Cardiac ventricle fibroblast (primary cell): ENCODE measurements around the gene TMEM219. TPM values are rescaled to one million over a fixed set of nuclear protein-coding genes. Genes with fewer than 3 reads are reported as not detected.

ENCODE experiments used
- total RNA-seq: library from RNA; depleted of rRNA; stranded (reverse); fragments of >200 nt; gene quantifications from 2 replicates; pipeline ENCODE4 v1.2.3, GENCODE V29; 2015

The TMEM219 gene, protein sequence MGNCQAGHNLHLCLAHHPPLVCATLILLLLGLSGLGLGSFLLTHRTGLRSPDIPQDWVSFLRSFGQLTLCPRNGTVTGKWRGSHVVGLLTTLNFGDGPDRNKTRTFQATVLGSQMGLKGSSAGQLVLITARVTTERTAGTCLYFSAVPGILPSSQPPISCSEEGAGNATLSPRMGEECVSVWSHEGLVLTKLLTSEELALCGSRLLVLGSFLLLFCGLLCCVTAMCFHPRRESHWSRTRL
- total RNA-seq: 104 and 105 TPM in 2 replicates

DNA sequence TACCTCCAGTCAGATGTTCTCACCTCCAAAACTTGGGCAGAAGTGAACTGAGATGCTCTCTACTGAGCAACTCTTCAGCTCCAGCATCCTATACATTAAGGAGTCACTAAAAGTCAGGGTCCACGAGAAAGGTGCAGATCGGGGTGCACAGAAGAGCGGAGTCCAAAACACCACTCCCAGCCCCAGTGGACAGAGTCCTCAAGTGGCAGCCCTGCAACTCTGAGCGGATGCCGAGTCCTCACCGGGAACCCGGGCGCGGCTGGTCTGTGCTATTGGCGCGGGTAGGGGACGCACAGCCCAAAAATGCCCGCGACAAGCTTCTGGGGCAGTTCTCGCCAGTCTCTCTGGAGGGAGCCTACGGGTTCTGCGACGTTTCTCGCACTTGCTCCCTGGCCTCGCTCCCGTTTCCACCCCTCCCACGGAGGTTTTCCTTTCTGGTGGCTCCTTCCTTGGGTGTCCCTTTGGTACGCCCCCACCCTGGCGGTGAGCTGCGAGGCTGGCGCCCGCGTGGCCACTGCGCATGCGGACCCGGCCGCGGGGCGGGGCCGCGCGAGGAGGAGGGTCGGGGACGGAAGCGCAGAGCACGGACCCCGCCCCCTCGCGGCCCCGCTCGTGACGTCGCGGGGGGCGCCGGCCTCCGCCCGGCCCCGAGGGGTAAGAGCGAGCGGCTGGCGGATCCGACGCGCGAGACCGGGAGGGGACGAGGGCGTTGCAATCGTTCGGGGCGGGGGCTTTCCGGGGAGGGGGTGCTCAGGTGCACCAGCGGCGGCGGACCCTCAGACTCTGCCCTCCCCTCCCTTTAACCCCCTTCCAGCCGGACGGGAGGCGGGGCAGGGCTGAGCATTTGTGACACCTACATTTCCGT is at the start of gene TMEM219:
Gene TMEM219 (plus strand): TSS at position 601 of the 865 bp plus-strand sequence. CDS start 1,065 bp downstream, outside the sequence.

DNA sequence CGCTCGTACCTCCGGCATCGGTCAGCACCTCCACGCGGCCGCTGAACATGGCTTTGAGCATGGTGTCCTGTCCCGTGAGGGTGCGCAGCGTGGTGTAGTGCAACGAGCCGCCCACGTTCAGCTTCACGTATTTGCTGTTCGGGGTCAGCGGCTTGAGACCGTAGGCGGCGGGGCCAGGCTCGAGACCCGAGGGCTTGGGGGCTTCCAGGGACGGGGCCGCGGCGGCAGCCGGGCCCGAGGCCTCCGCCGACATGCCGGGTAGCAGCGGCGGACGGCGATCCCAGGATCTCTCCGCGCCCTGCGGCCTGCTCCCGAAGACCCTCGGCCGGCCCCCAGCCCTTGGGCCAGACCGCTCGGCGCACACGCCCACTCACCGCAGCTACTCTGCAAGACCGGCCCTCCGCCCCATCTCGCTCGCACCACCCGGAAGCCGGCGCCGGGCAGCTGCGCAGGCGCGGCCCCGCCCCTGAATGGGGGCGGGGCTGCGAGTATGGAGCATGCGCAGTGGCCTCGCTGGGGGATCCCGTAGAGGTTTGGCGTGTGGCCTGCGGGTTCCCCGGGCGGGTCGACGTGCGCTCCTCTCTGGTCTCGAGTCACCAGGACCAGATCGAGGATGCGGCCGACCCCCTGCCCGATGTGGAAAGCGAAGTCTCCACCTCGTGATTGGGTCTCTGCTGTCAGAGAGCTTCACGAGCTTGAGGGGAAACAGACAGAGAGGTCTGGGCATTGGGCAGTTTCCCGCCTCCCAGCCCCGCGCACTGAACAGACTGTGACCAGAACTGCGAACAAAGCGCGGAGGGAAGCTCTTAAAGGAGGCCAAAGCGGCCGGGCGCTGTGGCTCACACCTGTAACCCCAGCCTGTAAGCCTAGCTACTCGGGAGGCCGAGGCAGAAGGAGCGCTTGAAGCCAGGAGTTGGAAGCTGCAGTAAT is 35.8 kb upstream of the TMEM219 start, which contains the start of gene KCTD13:
Gene KCTD13 (minus strand): TSS at position 446 of the 930 bp plus-strand sequence. CDS start 193 bp downstream, at position 253.

DNA sequence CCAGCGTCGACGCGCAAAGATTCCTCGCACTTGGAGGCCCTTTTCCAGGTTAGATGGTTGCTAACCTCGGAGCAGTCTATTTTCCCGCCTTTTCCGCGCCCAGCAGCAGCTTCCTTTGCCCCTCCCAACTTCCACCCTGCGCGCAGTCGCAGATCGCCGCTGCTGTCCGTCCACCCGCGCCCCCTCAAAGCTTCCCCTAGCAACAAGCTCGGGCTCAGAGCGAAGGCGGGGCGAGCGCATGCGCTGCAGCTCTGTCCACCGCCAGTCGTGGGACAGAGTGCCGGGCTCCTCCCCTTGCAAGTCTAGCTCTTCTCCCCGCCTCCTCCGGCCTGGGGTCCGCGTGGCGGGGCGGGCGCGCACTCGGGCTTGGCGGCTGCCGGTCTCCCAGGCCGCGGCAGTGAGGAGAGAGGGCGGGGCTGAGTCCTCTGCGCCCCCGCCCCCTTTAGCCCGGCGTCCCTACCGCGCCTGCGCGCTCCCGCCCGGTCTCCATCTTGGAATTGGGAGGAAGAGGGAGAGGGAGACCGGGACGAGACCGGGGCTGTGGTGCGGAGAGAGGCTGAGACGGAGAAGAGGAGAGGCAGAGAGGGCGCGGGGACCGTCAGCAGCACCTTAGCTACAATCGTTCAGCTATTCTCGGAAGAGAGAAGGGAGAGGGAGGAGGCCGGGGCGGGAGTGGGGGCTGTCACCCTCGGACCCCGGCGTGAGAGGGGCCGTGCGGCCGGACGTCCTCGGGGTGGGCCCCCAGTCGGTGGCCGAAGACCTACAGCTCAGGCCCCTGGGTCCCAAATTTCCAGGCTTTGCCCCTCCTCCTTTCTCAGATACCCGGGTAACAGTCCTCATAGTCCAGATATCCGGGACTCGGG is 11.7 kb downstream of the TMEM219 start, which contains the start of gene TAOK2:
Gene TAOK2 (plus strand): TSS at position 485 of the 863 bp plus-strand sequence. CDS start 3,905 bp downstream, outside the sequence.

DNA sequence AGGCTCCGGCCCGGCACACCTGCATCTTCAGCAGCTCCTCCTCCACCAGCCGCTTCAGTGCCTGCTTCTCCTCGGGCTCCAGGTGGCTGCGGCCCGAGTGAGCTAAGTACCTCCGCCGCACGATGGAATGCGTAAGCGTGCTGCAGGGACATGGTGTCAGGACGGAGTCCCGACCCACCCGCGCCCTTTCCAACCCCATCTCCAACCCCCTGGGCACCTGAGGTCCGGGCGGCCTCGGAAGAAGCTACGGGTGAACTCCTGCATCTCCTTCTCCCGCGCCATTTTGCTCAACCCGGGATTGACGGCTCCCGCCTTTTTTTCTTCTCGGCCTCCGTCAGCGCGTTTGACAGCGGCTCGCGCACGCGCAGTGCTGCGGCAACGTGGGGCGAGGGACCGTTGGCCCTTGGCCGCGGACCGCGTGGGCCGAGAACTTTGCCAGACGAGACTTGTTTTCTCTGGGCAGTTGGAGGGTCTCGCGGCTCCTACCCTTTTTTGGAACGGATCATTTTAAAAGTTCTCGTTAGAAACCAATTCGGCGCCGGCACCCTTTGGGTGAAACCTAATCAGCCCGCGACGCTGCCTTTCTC is 33.5 kb downstream of the TMEM219 start, which contains the start of gene HIRIP3:
Gene HIRIP3 (minus strand): TSS at position 294 of the 587 bp plus-strand sequence. CDS start 12 bp downstream, at position 282.

DNA sequence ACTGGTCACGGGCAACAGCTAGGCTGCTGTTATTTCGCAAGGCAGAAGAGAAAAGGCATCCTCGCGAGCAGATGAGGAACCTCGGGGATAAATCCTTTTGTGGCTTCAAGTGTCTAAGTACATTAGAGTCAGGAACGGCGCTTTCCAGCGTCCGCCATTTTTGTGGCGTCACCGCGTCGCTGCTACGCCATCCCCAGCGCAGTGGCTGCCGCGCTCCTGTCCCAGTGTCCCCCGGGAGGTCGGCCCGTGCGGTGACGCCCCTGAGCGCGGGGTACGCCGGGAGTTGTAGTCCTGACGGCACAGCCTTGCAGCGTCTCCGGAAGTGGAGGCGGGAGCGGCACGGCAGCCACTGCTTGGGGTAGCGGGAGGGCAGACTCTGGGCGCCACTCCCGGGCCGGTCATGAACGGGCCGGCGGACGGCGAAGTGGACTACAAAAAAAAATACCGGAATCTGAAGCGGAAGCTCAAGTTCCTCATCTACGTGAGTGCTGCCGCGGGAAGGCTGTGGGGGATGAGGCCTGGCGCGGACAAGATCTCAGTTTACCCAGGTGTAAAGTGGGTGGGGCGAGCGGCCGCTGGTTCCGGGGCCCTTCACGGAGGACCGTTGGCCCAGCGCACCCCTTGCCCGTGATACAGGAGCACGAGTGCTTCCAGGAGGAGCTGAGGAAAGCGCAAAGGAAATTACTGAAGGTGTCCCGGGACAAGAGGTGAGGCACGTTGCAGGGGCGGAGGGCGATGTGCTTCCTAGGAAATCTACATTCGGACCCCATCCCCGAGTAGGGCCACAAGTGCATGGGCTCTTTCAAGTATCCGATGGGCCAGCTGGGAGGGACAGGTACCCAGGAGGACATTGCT is 34.3 kb downstream of the TMEM219 start, which contains the start of gene INO80E:
Gene INO80E (plus strand): TSS at position 331 of the 855 bp plus-strand sequence. CDS start 70 bp downstream, at position 401.

DNA sequence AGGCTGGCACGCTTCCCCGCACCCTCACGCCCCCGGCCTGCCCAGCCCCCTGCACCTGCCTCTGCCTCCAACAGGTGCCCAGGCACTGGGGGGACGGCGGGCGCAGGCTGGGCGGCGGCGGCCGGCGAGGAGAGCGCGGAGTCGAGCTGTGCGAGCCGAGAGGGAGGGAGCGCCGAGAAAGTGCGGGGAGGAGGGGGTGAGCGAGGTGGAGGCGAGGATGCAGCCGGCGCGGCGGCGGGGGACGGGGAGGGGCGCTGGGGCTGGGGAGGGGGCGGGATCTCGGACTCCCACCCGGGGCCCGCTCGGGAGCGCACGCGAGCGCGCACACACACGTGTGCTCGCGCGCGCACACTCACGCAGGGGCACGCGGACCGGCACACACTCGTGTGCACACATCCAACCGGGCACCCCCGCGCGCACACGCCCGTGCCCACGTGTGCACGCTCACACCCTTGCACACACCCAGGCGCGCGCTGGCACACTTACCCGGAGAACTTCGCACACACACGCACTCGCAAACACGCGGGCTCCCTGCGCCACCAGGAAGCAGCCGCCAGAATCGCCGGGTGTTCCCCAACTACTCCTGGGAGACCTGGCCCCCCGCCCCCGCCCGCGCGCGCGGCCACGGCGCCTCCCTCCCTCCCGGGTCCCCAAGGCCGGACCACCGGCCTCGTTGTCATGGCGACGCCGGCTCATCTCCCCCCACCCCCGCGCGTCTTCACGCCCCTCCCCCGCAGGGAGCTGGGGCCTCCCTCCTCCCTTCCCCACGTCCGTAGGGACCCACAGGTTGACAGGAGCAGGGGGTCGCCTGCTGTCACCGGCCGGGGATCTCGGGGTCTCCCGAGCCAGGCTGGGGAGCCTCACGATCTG is 49.2 kb downstream of the TMEM219 start, which contains the start of gene DOC2A:
Gene DOC2A (minus strand): TSS at position 184 of the 870 bp plus-strand sequence. CDS start 805 bp downstream, outside the sequence.

Other genes starting within 250 kb of the TMEM219 start
- not detected in 2 replicates for gene C16orf54, start 216.1 kb upstream of the TMEM219 start, total RNA-seq
- gene ZG16, start 183.8 kb upstream of the TMEM219 start, total RNA-seq: not detected in 2 replicates
- 13.0 and 13.5 TPM in 2 replicates for gene KIF22, start 171.3 kb upstream of the TMEM219 start, total RNA-seq
- 95.2 and 108 TPM in 2 replicates for gene MAZ, start 155.6 kb upstream of the TMEM219 start, total RNA-seq
- gene PRRT2, start 149.9 kb upstream of the TMEM219 start, total RNA-seq: 0.78 and 1.2 TPM in 2 replicates
- gene PAGR1, start 145.9 kb upstream of the TMEM219 start, total RNA-seq: 25.6 and 29.2 TPM in 2 replicates
- gene MVP, start 141.6 kb upstream of the TMEM219 start, total RNA-seq: 224 and 249 TPM in 2 replicates
- gene CDIPT, start 98.9 kb upstream of the TMEM219 start, total RNA-seq: 102 and 110 TPM in 2 replicates
- 43.9 and 57.2 TPM in 2 replicates for gene SEZ6L2, start 62.5 kb upstream of the TMEM219 start, total RNA-seq
- gene ASPHD1, start 61.6 kb upstream of the TMEM219 start, total RNA-seq: 7.2 and 11.4 TPM in 2 replicates
- 5.7 and 9.7 TPM in 2 replicates for gene KCTD13, start 35.9 kb upstream of the TMEM219 start, total RNA-seq
- gene TAOK2, start 11.8 kb downstream of the TMEM219 start, total RNA-seq: 32.1 and 33.8 TPM in 2 replicates
- gene HIRIP3, start 33.5 kb downstream of the TMEM219 start, total RNA-seq: 6.9 and 9.7 TPM in 2 replicates
- 30.0 and 58.5 TPM in 2 replicates for gene INO80E, start 34.2 kb downstream of the TMEM219 start, total RNA-seq
- gene DOC2A, start 48.9 kb downstream of the TMEM219 start, total RNA-seq: not detected in 2 replicates
- gene C16orf92, start 61.1 kb downstream of the TMEM219 start, total RNA-seq: not detected in 2 replicates
- gene TLCD3B, start 69.2 kb downstream of the TMEM219 start, total RNA-seq: not detected in 2 replicates
- 1,739 and 1,751 TPM in 2 replicates for gene ALDOA, start 103.7 kb downstream of the TMEM219 start, total RNA-seq
- gene PPP4C, start 113.9 kb downstream of the TMEM219 start, total RNA-seq: 50.5 and 56.4 TPM in 2 replicates
- gene TBX6, start 129.8 kb downstream of the TMEM219 start, total RNA-seq: 0.37 TPM in 1 of 2 replicates, not detected in the other
- gene YPEL3, start 134.1 kb downstream of the TMEM219 start, total RNA-seq: 60.6 and 79.3 TPM in 2 replicates
- 0.64 and 1.00 TPM in 2 replicates for gene GDPD3, start 151.5 kb downstream of the TMEM219 start, total RNA-seq
- 47.0 and 60.8 TPM in 2 replicates for gene MAPK3, start 161.1 kb downstream of the TMEM219 start, total RNA-seq
- gene CORO1A, start 221.5 kb downstream of the TMEM219 start, total RNA-seq: 0.15 and 1.3 TPM in 2 replicates
- gene BOLA2B, start 231.6 kb downstream of the TMEM219 start, total RNA-seq: 53.6 and 86.3 TPM in 2 replicates
- 21.6 and 25.5 TPM in 2 replicates for gene SLX1A, start 231.8 kb downstream of the TMEM219 start, total RNA-seq
- 2.9 and 14.1 TPM in 2 replicates for gene SULT1A3, start 237.2 kb downstream of the TMEM219 start, total RNA-seq